CD4-positive, alpha-beta T cell treated with Interleukin-17A for 4 hours (primary cell): ENCODE measurements around the gene DYNC1I1.

Source experiments
- DNase-seq: peaks from one replicate; pipeline ENCODE4 v3.0.0-alpha.2; 2020; ENCODE audit warnings: mixed read lengths

DYNC1I1 gene

DNA sequence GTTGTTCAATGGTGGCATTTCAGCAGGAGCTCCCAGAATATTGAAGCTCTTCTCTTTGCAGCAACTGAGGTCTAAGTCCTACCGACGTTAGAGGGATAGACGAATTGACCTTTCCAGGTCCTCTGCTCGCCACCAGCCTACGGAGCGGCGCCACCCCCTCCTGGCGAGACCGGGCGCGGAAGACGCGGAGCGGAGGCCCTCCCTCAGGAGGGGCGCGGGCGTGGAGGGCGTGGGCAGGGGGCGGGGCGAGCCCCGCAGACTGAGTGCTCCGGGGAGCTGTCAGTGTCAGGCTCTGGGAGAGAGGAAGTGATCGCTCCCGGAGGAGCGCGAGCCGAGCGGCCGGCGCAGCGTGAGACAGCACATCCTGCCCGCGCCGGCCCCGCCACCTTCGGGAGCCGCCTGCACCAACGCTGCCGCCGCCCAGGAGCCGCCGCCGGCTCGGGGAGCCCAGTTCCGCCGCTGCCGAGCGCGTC lies at the start of gene DYNC1I1:
DYNC1I1 (plus strand) TSS at position 257 of the 473 bp plus-strand sequence. CDS start 32,176 bp downstream, outside the sequence.
- DNase-seq = peak; percentile 27

DNA sequence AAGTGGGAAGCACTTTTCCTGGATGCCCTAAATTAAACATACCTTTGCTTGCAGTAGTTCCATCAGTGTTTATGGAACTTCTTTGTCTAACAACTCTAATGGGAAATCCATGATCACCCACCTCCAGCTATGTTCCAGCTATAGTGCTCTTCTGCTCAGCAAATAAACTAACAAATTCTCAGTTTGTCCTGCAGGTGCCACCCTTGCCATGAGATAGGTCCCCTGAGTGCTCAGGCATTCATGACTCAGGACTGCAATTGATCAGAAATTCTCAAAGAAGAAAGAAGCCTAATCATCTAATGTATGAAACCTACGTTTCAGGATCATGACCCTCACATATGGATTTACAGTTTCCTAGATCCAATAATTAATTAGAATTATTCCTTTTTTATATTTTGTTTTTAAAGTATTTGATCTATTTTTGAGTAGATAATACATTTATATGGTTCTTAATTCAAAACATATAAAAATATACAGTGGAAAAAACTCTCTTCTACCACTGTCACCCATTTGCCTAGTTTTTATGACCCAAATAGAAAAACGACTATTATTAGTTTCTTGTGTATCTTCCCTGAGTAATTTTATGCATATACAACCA lies 48.7 kb upstream of the DYNC1I1 start:
- no peak for DNase-seq

DNA sequence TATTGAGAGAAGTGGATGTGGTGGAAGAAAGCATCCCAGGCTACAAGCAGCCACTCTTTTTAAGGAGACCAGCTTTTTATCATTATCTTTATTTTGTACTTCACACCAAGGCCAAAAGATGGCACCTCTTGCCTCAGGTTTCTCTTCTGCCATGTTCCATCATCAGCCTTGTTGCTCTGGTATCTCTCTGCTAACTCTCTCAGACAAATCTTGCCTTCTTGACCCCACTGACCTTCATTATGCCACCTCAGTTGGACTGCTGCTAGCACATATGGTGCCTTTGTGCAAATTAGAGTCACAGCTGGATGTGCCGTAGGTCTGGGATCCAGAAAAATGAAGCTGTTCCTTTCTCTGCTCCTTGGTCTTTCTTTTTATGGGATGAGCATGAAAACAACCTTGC lies 47.1 kb upstream of the DYNC1I1 start:
- DNase-seq = no peak

GRCh38 chr7:95730493-95731280 lies 41.7 kb upstream of the DYNC1I1 start:
- DNase-seq = no peak

- DNase-seq = no peak
Measured at GRCh38 chr7:95736635-95737034, 35.7 kb upstream of the DYNC1I1 start.

DNA sequence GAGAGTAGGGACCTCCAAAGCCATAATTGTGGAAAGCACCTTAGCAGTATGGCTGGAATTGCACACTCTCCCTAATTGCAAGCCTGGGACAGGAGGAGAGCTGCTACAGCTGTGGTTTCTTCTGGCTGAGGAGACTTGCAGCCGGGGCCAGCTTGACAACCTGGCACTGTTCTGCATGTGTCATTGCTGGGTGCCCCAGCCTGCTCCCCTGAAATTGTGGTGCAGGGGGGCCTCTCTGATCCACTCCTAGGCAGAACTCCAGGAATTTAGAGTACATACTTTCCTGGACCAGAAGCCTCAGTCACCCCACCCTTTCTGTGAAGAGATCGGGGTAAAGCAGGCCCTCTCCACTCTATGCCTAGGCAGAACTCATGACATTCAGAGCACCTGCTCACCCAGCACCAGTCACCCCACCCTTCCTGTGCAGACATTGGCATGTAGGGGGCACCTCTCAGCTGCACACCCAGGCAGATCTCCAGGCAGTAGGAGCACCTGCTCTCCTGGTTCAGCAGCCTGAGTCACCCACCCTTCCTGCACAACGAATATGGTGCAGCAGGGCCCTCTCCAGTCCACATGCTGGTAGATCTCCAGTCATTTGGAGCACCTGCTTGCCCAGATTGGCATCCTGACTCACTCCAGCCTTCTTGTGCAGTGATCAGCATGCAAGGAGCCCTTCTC lies 34.4 kb upstream of the DYNC1I1 start:
- no peak for DNase-seq

DNA sequence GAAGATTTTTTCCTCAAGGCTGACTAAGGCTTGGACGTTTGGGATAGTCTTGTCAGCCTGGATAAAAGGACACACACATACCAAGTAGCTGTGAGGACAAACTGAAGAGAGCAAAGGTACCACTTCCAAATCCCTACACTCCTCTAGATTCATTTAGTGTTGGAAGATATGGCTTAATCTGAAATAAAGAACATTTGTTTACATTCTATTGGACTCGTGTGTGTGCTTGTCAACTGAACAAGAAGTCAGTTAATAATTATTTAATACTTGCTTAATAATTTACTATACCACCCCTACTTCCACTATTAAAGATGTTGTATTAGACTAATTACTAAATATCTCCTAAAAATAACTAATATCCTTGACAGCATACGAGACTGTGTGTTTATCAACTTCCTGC lies 23.3 kb upstream of the DYNC1I1 start:
- no peak for DNase-seq

DNA sequence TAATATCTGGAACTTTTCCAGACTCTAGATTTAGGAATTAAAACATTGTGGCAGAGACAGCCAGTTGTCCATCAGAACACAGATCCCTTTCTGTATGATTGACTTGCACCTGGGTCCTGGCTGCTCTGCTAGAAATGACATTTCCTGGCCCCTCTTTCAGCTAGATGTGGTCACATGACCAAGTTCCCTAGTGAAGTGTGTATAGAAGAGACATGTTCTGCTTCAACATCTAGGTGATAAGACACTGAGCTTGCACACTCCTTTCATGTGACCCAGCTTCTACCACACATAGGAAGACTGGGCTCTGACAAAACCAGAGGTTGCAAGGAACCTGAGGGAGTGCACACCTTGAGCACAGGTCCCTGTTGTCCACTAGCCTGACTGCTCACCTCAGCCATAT lies 22.8 kb upstream of the DYNC1I1 start:
- no peak for DNase-seq

DNA sequence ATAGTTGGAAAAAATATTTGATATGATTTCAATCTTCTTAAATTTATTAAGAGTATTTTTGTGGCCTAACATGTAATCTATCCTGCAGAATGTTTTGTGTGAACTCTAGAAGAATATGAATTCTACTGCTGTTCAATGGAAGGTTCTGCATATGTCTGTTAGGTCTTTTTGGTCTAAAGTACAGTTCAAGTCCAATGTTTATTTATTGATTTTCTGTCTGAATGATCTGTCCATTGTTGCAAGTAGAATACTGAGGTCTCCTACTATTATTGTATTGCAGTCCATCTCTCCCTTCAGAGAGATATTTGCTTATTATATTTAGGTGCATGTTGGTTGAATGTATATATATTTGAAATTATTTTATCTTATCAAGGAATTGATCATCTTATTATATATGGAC lies 18.9 kb upstream of the DYNC1I1 start:
- no peak for DNase-seq

- no peak for DNase-seq
Measured at GRCh38 chr7:95755277-95755934, 16.9 kb upstream of the DYNC1I1 start.

DNA sequence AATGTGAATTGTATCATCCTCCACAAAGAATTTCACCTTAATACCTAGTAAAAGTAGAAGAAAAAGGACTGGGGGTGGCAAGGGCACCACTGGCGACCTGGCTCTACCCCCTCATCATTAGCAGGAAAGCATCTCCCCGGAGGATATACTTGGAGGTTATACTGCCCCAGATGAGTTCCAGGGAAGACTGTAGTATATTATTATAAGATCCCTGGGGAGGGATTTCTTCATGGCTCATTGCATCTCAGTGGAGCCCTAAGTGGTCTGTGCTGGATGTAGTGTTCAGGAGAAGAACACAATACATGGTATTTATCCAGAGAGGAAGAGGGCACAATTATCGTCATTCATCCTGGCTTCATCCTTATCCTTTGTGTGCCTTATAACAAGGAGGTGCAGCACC lies 14.2 kb upstream of the DYNC1I1 start:
- DNase-seq = no peak

GRCh38 chr7:95766086-95766485 lies 6.3 kb upstream of the DYNC1I1 start:
- DNase-seq = no peak

DNA sequence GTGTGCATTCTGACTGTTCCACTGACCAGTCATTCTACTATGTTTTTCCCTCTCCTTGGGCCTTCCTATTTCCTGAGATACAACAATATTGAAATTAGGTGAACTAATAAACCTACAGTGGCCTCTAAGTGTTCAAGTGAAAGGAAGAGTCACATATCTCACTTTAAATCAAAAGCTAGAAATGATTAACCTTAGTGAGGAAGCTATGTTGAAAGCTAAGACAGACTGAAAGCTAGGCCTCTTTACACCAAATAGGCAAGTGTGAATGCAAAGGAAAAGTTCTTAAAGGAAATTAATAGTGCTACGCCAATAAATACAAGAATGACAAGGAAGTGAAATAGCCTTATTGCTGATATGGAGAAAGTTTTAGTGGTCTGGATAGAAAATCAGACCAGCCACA lies 5.7 kb upstream of the DYNC1I1 start:
- no peak for DNase-seq

DNA sequence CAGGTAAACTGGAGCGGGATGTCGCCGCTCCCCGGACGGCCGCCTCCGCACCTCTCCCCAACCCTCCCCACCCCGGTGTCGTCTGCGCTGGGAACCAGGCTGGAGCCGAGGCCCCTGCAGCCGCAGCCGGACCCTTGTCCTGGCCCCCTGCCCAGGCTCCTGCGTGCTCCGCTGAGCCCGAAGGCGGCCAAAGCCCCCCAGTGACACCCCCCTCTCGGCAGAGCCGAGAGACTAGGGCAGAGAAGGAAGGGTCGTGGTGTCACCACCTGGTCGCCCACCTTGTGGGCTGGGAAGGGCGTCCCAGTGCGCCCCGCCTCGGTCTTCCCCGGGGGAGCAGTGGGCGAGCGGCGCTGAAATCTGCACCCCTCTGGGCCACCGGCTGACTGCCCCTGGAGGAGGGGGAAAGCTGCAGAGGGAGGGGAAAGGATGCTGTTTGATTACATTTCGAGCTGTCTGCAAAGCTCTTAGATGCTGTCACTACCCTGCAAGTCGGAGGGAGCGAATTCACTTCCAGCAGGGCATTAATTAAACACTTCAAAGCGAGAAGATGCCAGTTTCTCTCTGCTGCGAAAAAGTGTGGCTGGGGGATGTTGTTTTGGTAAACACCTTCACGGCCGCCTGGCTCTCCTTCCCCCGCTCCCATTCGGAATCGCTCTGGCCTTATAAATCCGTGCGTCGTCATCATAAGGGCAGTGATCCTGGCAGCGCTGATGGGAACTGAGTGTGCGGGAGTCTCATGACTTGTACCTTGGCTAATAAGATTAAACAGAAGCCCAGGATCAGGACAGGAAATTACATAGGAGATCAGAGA lies 622 bp downstream of the DYNC1I1 start:
- no peak for DNase-seq

DNA sequence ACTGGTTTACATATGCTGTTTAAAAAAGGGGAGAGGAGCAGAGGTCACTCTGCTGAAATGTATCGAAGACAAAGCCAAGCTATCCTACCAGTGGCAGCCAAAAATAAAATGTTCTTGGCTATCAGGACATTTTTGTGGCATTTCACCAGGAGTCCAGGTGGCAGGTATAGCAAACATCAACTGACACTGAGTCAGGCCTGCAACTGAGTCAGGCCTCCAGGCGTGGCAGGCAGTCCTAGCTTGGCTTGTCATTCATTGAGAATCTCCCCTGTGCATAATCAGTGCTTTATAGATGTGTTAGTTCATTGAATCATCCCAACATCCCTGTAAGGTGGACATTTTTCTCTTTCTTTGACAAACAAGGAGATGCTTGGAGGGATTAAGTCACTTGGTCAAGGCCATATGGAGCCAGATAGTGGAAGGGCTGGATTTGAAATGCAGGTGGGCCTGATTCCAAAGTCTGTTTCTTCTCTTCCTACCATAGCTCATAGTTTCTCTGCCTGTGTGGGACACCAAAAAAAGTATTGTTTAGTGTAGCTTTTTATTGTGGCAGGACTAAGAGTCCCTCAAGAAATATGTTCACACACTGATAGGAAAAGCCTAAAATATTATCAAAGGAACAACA lies 4.3 kb downstream of the DYNC1I1 start:
- DNase-seq = no peak

- DNase-seq = no peak
Measured at GRCh38 chr7:95777269-95777668, 4.9 kb downstream of the DYNC1I1 start.

- DNase-seq = no peak
Measured at GRCh38 chr7:95780665-95781064, 8.3 kb downstream of the DYNC1I1 start.

DNA sequence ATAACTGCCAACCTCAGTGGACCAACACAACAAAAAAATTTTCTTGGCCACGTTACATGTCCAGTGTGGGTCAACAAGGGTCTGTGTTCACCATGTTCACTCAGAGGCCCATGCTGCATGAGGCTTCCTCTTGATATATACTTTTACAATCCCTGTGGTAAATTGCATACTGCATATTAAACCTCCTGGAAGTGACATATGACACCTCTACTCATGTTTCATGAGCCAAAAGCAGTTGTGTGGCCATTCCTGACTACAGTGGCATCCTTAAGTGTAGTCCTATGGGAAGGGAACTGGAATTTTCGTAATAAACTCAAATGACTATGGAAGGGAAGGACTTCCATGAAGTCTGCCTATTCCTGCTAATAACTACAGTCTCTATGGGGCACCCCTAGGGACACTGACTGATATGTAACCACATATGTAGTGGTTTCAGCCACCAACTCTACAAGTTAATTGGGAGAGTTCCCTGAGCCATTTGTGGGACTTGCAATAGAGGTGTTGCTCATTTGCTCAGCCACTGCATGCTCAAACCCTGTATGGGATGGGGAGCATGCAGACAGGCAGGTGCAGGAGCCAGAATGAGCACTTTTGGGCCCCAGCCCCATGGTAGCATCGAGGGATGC lies 9.7 kb downstream of the DYNC1I1 start:
- no peak for DNase-seq

DNA sequence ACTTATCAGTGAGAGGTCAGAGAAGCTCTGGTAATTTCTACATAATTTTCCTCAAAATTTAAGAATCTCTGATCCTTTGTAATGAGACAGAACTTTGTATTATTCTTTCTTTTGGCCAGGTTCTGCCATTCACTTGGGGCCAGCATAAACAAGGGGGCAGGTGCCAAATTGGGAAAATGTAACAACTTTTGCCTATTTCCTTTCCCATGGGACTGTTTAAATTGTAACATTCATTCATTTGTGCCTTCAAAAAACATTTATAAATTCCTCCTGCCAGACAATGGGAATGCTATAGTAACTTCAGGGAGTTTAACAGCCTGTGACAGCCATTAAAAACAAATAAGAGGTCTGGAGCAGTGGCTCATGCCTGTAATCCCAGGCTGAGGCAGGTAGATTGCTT lies 12.4 kb downstream of the DYNC1I1 start:
- DNase-seq = no peak

GRCh38 chr7:95788258-95788657 lies 15.9 kb downstream of the DYNC1I1 start:
- DNase-seq = no peak

- DNase-seq = no peak
Measured at GRCh38 chr7:95788884-95789283, 16.5 kb downstream of the DYNC1I1 start.

DNA sequence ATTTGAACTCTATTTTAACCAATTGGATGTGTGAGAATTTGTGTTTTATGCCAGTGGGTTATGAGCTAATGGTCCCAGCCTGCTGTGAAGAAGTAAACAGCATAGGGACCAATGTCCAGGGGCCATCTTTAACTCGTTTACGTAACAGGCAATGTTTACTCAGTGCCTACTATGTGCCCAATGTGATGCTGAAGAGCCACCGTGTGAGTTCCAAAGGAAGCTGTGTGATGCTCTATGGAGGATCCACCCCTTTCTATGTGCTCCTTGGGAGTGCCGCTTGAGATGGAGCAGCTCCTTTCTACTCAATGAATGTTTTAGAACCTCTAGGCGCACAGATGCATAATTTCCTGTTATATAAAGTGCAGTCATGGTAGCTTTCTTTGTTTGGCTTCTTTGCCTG lies 21.3 kb downstream of the DYNC1I1 start:
- DNase-seq = no peak
